ENCODE results near the gene ZNF367.

DNA sequence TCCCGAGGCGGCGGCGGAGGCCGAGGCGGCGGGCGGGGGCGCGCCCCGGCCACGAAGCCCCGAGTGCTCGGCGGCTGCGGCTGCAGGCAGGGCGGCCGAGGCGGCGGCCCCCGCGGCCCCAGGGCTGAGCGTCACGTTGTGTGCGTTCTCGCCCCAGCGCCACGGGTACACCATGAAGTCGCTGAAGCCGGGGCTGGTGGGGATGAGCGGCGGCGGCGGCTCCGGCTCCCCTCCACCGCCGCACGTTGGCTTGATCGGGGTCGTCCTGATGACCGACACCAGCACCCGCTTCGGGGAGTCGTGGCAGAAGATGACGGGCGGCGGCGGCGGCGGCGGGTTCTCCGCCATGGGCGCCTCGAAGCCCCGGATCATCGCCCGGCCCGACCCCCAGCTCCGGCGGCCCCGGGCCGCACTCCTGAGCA lies 498 bp downstream of the ZNF367 start:
- TF ChIP-seq PPARA (CRISPR knock-in tag; IDR thresholded peaks at IDR 0.05; ENCODE audit: borderline replicate concordance) (no peak), ZNF8 (CRISPR knock-in tag; IDR thresholded peaks at IDR 0.05) (no peak), ZFP30 (CRISPR knock-in tag; IDR thresholded peaks at IDR 0.05) (no peak), ARNTL (CRISPR knock-in tag; IDR thresholded peaks at IDR 0.05; ENCODE audit: borderline replicate concordance, low read depth) (no peak), RARB (CRISPR knock-in tag; IDR thresholded peaks at IDR 0.05) (no peak), OSR1 (CRISPR knock-in tag; IDR thresholded peaks at IDR 0.05) (no peak), TOX (CRISPR knock-in tag; IDR thresholded peaks at IDR 0.05; ENCODE audit: borderline replicate concordance) (no peak), TCF4 (CRISPR knock-in tag; IDR thresholded peaks at IDR 0.05; ENCODE audit: borderline replicate concordance) (no peak), ZNF565 (CRISPR knock-in tag; conservative IDR thresholded peaks at IDR 0.05; ENCODE audit: low read depth) (no peak)
- TF ChIP-seq, protein P1, sequence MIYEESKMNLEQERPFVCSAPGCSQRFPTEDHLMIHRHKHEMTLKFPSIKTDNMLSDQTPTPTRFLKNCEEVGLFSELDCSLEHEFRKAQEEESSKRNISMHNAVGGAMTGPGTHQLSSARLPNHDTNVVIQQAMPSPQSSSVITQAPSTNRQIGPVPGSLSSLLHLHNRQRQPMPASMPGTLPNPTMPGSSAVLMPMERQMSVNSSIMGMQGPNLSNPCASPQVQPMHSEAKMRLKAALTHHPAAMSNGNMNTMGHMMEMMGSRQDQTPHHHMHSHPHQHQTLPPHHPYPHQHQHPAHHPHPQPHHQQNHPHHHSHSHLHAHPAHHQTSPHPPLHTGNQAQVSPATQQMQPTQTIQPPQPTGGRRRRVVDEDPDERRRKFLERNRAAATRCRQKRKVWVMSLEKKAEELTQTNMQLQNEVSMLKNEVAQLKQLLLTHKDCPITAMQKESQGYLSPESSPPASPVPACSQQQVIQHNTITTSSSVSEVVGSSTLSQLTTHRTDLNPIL (CRISPR knock-in tag; IDR thresholded peaks at IDR 0.05; ENCODE audit: low read depth), result no peak
- TF ChIP-seq, protein P2, sequence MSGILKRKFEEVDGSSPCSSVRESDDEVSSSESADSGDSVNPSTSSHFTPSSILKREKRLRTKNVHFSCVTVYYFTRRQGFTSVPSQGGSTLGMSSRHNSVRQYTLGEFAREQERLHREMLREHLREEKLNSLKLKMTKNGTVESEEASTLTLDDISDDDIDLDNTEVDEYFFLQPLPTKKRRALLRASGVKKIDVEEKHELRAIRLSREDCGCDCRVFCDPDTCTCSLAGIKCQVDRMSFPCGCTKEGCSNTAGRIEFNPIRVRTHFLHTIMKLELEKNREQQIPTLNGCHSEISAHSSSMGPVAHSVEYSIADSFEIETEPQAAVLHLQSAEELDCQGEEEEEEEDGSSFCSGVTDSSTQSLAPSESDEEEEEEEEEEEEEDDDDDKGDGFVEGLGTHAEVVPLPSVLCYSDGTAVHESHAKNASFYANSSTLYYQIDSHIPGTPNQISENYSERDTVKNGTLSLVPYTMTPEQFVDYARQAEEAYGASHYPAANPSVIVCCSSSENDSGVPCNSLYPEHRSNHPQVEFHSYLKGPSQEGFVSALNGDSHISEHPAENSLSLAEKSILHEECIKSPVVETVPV (CRISPR knock-in tag; IDR thresholded peaks at IDR 0.05), result no peak
- TF ChIP-seq, protein P3, sequence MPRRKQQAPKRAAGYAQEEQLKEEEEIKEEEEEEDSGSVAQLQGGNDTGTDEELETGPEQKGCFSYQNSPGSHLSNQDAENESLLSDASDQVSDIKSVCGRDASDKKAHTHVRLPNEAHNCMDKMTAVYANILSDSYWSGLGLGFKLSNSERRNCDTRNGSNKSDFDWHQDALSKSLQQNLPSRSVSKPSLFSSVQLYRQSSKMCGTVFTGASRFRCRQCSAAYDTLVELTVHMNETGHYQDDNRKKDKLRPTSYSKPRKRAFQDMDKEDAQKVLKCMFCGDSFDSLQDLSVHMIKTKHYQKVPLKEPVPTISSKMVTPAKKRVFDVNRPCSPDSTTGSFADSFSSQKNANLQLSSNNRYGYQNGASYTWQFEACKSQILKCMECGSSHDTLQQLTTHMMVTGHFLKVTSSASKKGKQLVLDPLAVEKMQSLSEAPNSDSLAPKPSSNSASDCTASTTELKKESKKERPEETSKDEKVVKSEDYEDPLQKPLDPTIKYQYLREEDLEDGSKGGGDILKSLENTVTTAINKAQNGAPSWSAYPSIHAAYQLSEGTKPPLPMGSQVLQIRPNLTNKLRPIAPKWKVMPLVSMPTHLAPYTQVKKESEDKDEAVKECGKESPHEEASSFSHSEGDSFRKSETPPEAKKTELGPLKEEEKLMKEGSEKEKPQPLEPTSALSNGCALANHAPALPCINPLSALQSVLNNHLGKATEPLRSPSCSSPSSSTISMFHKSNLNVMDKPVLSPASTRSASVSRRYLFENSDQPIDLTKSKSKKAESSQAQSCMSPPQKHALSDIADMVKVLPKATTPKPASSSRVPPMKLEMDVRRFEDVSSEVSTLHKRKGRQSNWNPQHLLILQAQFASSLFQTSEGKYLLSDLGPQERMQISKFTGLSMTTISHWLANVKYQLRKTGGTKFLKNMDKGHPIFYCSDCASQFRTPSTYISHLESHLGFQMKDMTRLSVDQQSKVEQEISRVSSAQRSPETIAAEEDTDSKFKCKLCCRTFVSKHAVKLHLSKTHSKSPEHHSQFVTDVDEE (CRISPR knock-in tag; IDR thresholded peaks at IDR 0.05), result no peak

All from SK-N-SH treated with all-trans-retinoic acid at 6 μM for 48 hours (cell line).